Hepatocyte (in vitro differentiated cells): ENCODE measurements around the gene ADD2.

Experiments used
- CTCF ChIP-seq: fragments of 200-600 bp; sonication (generic); IDR thresholded peaks from 2 replicates; pipeline ENCODE4 v1.5.1; 2016; ENCODE audit warnings: antibody characterized with exemption, mild to moderate bottlenecking; ENCODE audit not compliant: poor library complexity
- EZH2 ChIP-seq: fragments of 200-600 bp; sonication (generic); IDR thresholded peaks from 2 replicates; pipeline ENCODE4 v1.6.1; 2016; ENCODE audit warnings: antibody characterized with exemption, mild to moderate bottlenecking, borderline replicate concordance
- EZH2phosphoT487 ChIP-seq: fragments of 200-600 bp; sonication (generic); IDR thresholded peaks from one replicate; pipeline ENCODE4 v1.6.1; 2018; ENCODE audit warnings: antibody characterized with exemption, mild to moderate bottlenecking, low read depth, moderate library complexity; ENCODE audit not compliant: unreplicated experiment, severe bottlenecking

- TF ChIP-seq EZH2 = no peak
- TF ChIP-seq CTCF = no peak
- no peak for TF ChIP-seq EZH2phosphoT487
Observed at GRCh38 chr2:70627211-70627898, 140.6 kb downstream of the ADD2 start.
